IPS-18c (cell line): ENCODE measurements around the gene ANXA2.
"Not testable (repeated sequence)": the region's sequence is repeated elsewhere in the genome, so short reads cannot be mapped to it uniquely, and the experiment has no call there.

Source experiments
- H3K4me3 ChIP-seq: 2 replicates; pipeline ENCODE4 v1.7.0; 2013; ENCODE audit warnings: low read depth, mild to moderate bottlenecking, low read length, moderate library complexity; ENCODE audit not compliant: insufficient read depth
- H3K9me3 ChIP-seq: one replicate; pipeline ENCODE4 v1.6.1; 2013; ENCODE audit warnings: mild to moderate bottlenecking, low read length, moderate library complexity; ENCODE audit not compliant: control insufficient read depth, insufficient read depth

ANXA2 gene

GRCh38 chr15:60414016-60414682 lies 16.4 kb upstream of the ANXA2 start:
- no peaks in the 10 kb centered on the region for H3K9me3 ChIP-seq

GRCh38 chr15:60413231-60413824 lies 15.5 kb upstream of the ANXA2 start:
- no peaks in the 10 kb centered on the region for H3K9me3 ChIP-seq
- H3K4me3 ChIP-seq = no peak overlapping the region

More at GRCh38 chr15:60414016-60414682, 16.4 kb upstream of the ANXA2 start:
- no peak overlapping the region for H3K4me3 ChIP-seq

GRCh38 chr15:60412807-60413206 lies 15.0 kb upstream of the ANXA2 start:
- H3K4me3 ChIP-seq, H3K9me3 ChIP-seq: not testable (repeated sequence)

GRCh38 chr15:60411774-60412425 lies 14.1 kb upstream of the ANXA2 start:
- H3K4me3 ChIP-seq = no peak overlapping the region
- no peaks in the 10 kb centered on the region for H3K9me3 ChIP-seq

GRCh38 chr15:60410350-60410749 lies 12.6 kb upstream of the ANXA2 start:
- not testable (repeated sequence) for H3K9me3 ChIP-seq, H3K4me3 ChIP-seq

- Histone ChIP-seq H3K4me3 (no peak overlapping the region), H3K9me3 (no peaks in the 10 kb centered on the region)
Measured at GRCh38 chr15:60408463-60408981, 10.7 kb upstream of the ANXA2 start.

- no peak overlapping the region for H3K4me3 ChIP-seq
Measured at GRCh38 chr15:60407415-60407805, 9.6 kb upstream of the ANXA2 start.

GRCh38 chr15:60406513-60407414 lies 9.0 kb upstream of the ANXA2 start:
- Histone ChIP-seq H3K4me3 (no peak overlapping the region), H3K9me3 (no peaks in the 10 kb centered on the region)

More at GRCh38 chr15:60407415-60407805, 9.6 kb upstream of the ANXA2 start:
- H3K9me3 ChIP-seq = no peaks in the 10 kb centered on the region

- H3K4me3 ChIP-seq = no peak overlapping the region
- H3K9me3 ChIP-seq = no peaks in the 10 kb centered on the region
Measured at GRCh38 chr15:60405399-60405798, 7.6 kb upstream of the ANXA2 start.

- H3K9me3 ChIP-seq, H3K4me3 ChIP-seq: not testable (repeated sequence)
Measured at GRCh38 chr15:60404351-60404750, 6.6 kb upstream of the ANXA2 start.

- Histone ChIP-seq H3K9me3 (no peaks in the 10 kb centered on the region), H3K4me3 (no peak overlapping the region)
Measured at GRCh38 chr15:60400944-60401343, 3.2 kb upstream of the ANXA2 start.

GRCh38 chr15:60399931-60400330 lies 2.1 kb upstream of the ANXA2 start:
- H3K9me3 ChIP-seq = no peaks in the 10 kb centered on the region

GRCh38 chr15:60399246-60399915 lies 1.6 kb upstream of the ANXA2 start:
- Histone ChIP-seq H3K9me3 (no peaks in the 10 kb centered on the region), H3K4me3 (peak overlapping the region; percentile 63; the same call in 1 of the 2 replicates)

More at GRCh38 chr15:60399931-60400330, 2.1 kb upstream of the ANXA2 start:
- H3K4me3 ChIP-seq = no peak overlapping the region

GRCh38 chr15:60396958-60397771 lies 621 bp downstream of the ANXA2 start:
- Histone ChIP-seq H3K9me3 (no peaks in the 10 kb centered on the region), H3K4me3 (peak overlapping the region; percentile 75)

GRCh38 chr15:60396560-60396957 lies 1.2 kb downstream of the ANXA2 start:
- H3K4me3 ChIP-seq = peak overlapping the region; percentile 75
- no peaks in the 10 kb centered on the region for H3K9me3 ChIP-seq

- Histone ChIP-seq H3K9me3 (no peaks in the 10 kb centered on the region), H3K4me3 (no peak overlapping the region; the same call in 1 of the 2 replicates)
Measured at GRCh38 chr15:60396100-60396499, 1.7 kb downstream of the ANXA2 start.
